Measurements from ENCODE around the gene MANEAL.

The MANEAL gene

DNA sequence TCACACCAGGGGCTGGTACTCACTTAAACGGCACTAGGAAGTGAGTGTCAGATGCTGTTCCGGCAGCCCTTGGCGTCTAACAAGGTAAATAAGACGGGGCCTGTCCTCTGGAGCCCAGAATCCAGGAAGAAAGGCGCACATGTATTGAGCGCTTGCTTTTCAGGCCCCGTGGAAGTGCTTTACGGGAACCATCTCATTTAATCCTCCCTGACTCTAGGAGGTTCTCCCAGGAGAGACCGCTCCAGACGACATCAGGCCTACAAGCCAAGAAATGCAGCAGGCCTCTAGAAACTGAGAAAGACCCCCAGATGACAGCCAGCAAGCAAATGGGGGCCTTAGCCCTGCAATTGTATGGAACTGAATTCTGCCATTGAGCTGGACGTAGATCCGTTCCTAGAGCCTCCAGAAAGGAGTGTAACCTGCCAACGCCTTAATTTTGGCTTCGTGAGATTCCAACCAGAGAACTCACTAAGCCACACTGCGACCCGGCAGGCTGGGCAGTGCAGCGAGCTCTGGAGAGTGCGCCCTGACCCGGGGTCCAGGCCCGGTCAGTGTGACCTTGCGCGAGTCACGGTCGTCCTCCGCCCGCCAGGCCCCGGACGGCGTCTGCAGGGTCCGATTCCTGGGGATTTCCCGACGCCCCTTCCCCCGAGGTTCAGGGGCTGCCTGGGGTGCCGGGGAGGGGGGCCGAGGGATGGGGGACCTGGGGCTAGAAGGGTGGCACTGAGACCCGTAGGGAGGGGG, 532 bp upstream of the MANEAL start:
- no peak for DNase-seq

GRCh38 chr1:37794372-37795339, 1.0 kb downstream of the MANEAL start:
- peak; percentile 33 for DNase-seq

DNA sequence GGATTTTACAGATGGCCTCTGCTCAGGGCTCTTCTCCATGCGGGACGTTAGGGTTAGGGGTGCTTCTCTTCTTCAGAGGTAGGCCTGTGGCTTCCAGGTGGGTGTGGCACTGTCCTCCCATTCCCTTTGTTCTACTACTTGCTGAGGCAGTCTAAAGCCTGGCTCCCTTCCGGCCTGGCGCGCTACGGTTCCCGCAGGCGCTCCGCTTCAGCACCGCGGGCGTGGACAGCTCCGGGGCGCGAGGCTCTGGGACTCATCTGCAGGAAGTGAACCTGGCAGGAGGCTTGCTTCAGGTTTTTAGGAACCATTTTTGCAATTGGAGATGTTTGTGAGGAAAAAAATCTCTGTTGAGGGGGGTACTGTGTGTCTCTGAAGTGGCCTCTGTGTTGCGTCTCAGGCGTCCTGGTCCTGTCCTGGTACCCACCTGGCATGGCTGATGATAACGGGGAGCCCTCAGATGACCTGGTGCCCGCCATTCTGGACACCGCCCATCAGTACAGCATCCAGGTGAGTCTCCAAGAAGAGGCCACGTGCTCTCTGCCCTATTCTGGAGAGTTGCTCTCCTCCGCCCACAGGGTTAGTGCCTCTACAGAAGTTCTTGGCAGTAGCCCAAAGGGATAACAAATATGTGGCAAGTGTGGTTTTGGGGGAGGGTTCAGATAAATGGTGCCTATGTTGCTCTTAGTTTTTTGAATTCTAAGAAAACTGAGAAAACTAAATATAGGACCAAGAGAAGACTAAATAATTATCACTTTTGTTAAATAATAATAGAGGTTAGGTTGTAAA, 1.9 kb downstream of the MANEAL start:
- DNase-seq: peak; percentile 81

DNA sequence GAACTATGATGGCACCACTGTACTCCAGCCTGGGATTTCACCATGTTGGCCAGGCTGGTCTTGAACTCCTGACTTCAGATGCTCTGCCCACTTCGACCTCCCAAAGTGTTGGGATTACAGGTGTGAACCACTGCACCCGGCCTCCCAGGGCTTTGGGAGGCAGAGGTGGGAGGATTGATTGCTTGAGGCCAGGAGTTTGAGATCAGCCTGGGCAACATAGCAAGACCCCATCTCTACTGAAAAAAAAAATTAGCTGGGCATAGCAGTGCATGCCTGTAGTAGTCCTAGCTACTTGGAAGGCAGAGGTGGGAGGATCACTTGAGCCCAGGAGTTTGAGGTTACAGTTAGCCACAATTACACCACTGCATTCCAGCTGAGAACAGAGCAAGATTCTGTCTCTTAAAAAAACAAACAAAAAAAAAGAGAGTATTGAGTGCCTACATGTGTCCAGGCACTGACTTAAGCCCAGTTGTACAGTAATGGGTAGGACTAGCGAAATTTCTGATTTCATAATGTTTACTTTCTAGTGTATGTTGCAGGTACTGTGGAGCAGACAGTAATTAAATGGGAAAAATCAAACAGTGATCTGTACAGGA, 4.2 kb downstream of the MANEAL start:
- no peak for DNase-seq

DNA sequence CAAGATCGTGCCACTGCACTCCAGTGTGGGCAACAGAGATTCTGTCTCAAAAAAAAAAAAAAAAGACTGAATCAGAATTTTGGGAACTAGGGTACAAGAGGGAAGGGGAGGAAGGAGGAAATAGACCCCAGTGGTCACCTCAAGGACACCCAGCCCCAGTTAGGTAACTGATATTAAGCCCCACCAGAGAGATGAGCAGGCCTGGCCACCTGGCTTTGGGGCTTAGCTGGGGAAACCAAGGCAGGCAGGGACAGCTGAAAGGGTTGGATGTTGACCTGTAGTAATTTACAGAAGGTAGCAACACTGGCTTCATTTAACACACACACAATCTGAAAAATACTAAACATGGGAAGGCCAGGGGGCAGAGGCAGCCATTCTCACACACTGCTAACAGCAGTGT, 8.8 kb downstream of the MANEAL start:
- DNase-seq: no peak

DNA sequence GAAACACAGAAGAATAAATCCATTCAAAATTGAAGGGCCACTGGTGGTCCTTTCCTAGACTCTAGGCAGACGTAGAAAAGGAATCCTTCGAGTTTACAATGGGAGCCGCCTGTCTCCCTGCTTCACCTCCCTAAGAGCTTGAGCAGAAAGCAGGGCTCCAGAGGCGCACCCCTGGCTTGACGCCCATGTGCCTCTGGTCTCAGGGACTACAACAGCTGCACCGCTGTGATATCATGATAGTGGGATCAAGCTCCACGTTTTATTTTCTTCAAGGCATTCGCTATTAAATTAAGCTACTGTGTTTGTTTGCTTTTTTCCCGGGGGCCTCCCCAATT, 13.5 kb downstream of the MANEAL start:
- DNase-seq: no peak

GRCh38 chr1:37807555-37808368, 14.1 kb downstream of the MANEAL start, which contains the start of the genes C1orf122 and YRDC:
C1orf122 (plus strand) TSS chr1:37807790; CDS start chr1:37808405, 615 bp downstream.
YRDC (minus strand) TSS chr1:37808208; CDS start chr1:37808180, 28 bp downstream.
- DNase-seq: peak; percentile 85

DNA sequence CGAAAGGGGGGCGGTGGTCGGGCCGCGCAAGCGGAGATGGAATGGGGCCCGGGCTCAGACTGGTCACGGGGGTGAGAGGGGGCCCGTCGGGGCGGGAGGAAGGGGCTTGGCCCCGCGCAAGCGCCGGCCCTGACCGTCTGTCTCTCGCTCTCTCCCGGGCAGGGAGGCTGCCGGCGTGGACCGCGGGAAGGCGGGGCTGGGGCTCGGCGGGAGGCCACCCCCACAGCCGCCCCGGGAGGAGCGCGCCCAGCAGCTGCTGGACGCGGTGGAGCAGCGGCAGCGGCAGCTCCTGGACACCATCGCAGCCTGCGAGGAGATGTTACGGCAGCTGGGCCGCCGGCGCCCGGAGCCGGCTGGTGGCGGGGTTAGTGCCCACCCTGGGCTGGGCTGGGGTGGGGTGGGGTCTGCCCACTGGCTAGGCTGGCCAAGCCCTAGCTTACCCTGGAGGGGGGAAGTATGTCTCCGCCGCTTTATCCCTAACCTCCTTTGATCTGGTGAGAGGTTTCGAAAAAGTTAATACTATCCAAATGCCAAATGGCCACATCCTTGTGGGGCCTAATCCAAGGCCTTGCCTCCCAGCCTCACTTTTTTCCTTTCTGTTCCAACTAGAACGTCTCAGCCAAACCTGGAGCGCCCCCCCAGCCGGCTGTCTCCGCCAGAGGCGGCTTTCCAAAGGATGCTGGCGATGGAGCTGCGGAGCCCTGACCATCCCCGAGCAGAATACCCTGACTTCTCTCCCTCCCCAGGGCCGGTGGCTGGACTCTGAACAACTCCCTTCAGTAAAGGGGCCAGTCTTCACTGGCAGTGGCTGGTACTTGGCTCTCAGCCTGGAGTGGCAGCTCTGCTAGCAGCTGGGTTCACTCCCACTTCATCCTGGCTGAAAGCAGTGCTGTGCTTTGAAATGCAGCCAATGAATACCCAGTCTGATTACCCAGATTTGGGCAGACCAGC, 15.0 kb downstream of the MANEAL start:
- DNase-seq: peak; percentile 74

DNA sequence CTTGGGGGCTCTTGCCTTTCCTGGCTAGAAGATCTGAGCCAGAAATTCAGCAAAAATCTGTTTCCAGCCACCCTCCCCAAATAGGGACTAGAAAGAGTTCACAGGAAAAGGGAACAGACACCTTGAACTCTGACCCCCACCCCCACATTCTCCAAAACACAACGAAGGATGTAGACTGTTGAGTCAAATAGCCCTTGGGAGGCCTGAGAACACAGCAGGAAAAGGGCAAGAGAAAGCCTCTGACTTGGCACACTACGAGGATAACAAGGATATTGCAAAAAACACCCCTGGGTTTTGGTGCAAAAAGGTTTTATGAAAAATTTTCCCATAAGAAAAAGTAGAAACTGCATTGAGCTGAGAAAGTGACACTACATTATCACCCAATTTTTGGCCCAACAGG, 16.3 kb downstream of the MANEAL start:
- DNase-seq: no peak

- peak; percentile 8 for DNase-seq
Observed at GRCh38 chr1:37811027-37811655, 17.5 kb downstream of the MANEAL start.

GRCh38 chr1:37813529-37814145, 20.0 kb downstream of the MANEAL start:
- no peak for DNase-seq

DNA sequence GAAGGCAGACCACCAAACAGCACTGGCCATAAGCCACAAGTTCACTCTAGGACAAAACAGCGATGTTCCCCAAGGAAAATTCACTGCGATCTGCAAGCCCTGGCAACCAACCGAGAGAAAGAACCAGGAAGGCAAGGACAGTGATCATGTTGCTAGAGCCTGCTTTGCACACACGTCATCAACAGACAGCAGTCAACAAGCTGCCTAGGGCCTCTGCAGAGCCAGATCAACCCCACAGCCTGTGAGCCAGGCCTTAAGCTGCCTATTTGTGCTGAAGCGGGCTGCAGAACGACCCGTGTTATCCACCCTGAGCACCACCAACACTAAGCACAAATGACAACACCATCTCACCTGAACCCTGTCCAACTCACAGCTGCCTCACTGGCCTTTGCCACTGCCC, 20.6 kb downstream of the MANEAL start:
- no peak for DNase-seq

DNA sequence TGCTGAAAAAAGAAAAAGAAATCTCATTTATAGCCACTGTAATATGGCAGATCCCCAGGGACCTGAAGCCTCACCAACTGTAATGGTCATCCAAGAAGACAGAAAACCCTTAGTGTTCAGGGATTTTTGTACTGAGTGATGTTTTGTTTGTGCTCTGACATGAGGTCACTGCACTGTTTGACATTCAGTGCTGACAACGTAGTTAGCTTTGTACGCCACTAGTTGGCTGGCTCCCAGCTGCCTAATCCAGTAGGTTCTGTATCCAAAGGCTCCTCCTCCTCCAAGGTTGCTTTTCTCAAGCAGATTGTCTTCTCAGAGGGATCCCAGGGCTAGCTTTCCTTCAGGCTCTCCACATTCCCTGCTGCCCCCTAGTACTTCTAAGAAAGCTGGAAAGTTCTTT, 23.8 kb downstream of the MANEAL start:
- DNase-seq: no peak

GRCh38 chr1:37821481-37821880, 27.8 kb downstream of the MANEAL start:
- no peak for DNase-seq

- DNase-seq: no peak
Observed at GRCh38 chr1:37822906-37823815, 29.5 kb downstream of the MANEAL start.

GRCh38 chr1:37824001-37824400, 30.4 kb downstream of the MANEAL start:
- DNase-seq: no peak

- no peak for DNase-seq
Observed at GRCh38 chr1:37825506-37825905, 31.9 kb downstream of the MANEAL start.

DNA sequence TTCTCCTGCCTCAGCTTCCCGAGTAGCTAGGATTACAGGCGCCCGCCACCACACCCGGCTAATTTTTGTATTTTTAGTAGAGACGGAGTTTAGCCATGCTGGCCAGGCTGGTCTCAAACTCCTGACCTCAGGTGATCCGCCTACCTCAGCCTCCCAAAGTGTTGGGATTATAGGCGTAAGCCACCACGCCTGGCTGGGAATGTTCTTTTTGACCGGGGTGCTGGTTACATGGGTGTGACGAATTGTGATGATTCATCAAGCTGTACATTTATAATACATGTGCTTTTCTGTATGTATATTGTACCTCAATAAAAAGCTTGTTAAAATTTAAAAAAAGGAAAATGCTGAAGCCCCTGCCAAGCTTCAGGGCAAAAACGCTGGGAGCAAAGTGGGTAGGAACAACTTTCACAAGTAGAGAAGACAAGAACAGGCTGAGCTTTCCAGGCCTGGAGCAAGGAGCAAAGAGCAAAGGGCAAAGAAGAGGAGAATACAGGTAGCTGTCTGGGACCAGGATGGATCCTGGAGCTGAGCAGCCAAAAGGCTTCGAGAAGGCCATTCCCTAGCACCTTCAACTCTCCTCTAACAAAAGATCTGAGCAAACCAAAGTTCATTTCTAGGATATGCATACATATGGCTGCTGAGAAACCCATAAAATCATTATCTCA, 34.9 kb downstream of the MANEAL start:
- DNase-seq: no peak
